GM18519 (cell line): Measurements from ENCODE around the gene MCOLN1.

Experiments
- ATAC-seq: cut with Tn5 transposase; IDR thresholded peaks from one replicate; pipeline ENCODE4 v1.9.1; 2021; ENCODE audit warnings: mild to moderate bottlenecking, moderate library complexity; ENCODE audit not compliant: unreplicated experiment, low FRiP score

MCOLN1 gene

DNA sequence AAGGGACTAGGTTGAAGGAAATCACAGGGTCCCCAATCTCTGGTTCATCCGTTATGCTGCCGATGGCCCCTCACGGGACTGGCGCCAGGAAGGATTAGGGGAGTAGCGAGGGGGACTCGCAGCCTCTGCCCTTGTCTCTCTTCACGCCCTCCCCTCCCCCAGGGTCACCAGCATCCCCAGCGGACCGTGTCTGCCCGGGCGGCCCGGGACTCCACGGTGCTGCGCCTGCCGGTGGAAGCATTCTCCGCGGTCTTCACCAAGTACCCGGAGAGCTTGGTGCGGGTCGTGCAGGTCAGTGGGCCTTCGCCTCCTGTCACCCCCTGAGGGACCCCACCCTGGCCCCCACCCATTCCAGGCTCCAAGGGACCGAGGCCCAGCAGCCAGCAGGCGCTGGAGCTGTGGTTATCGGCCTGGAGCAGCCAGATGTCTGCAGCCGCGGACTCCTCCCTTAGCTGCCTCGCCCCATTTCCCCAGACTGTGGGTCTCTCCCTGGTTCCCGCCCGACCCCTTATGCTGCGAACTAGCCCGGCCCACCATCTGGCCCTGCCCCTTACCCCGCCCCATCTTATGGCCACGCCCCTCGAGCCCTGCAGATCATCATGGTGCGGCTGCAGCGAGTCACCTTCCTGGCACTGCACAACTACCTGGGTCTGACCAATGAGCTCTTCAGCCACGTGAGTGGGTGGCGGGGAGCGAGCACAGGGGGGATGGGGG, 18.5 kb downstream of the MCOLN1 start:
- no peak for ATAC-seq

DNA sequence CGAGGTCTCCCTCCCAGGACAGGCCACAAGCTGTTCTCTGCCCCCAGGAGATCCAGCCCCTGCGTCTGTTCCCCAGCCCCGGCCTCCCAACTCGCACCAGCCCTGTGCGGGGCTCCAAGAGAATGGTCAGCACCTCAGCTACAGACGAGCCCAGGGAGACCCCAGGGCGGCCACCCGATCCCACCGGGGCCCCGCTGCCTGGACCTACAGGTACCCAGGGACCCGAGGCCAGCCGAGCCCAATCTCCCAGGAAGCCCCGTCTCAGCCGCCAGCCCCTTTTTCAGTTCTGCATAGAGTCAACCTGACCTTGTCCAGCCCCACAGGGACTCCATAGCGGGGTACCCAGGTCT, 19.0 kb downstream of the MCOLN1 start:
- no peak for ATAC-seq

DNA sequence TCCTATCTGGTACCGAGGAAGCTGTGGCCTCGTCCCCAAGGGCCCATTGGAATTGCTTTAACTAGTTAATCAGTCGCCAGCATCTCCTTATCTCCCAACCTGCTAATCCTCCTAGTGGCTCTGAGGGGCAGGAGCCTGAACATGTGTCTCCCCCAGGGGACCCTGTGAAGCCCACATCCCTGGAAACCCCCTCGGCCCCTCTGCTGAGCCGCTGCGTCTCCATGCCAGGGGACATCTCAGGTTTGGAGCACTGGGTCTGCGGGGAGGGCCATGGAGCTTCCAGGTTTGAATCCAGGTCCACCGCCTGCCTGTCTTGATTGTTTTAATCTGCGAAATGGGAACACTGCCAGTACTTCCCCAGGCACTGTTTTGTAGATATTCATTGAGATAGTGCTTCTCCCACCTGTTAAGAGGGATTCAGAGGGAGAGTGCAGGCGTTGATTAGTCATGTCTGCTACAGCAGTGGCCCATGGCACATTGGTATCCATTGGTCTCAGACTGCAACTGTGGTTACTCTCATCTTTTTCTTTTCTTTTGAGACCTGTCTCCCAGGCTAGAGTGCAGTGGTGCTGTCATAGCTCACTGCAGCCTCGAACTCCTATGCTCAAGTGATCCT, 19.5 kb downstream of the MCOLN1 start:
- no peak for ATAC-seq

DNA sequence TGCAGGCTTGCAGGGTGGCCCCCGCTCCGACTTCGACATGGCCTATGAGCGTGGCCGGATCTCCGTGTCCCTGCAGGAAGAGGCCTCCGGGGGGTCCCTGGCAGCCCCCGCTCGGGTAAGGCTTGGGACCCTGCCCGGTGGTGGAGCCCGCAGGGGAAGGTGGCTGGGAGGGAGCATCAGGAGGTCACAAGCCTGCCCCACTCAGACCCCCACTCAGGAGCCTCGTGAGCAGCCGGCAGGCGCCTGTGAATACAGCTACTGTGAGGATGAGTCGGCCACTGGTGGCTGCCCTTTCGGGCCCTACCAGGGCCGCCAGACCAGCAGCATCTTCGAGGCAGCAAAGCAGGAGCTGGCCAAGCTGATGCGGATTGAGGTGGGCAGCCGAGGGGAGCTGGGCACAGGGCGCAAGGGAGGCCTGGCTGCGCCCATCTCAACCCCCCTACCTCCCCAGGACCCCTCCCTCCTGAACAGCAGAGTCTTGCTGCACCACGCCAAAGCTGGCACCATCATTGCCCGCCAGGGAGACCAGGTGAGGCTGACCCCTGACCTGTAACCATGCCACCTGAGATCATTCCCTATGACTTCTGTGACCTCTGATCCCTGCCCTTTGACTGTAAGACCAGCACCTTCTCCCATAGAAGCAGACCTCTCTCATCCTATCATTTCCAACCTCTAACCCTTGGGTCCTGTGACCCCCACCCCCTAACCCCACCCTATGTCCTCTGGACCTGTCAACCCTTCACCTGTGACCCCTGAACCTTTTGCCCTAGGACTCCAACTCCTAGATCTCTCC, 20.3 kb downstream of the MCOLN1 start:
- no peak for ATAC-seq

DNA sequence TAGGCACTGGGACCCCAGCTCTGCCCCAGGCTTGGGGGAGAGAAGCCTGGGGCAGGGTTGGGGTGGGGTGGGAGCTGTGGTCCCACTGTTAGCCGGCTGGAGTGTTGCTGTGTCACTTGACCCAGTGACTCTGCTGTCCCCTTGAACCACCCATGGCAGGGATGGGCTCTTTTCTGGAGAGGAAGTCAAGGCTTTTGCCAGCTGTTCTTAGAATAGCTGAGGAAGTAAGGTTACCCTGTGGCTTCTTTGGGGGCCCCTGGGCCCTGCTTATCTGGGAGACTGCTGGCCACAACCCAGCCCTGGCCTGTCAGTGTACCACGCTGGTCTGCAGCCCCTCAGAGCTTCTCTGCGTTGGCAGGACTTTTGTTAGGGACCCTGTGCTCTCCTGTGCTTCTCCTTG, 22.2 kb downstream of the MCOLN1 start:
- no peak for ATAC-seq

DNA sequence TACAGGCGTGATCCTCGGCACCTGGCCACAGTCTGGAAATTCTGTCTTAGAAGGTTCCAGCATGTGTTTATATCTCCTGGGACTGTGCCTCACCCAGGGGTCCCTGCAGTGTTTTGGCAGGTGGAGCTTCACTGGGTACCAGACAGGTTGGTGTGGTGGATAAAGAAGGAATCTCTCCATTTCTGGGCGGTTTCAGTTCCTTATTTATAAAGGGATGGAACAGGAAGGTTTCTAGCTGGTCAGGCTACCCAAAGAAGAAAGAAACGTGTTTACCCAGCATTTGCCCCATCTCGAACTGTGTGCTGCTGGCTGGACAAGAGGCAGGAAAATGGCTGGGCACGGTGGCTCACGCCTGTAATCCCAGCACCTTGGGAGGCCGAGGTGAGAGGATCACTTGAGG, 22.9 kb downstream of the MCOLN1 start:
- ATAC-seq, result no peak

DNA sequence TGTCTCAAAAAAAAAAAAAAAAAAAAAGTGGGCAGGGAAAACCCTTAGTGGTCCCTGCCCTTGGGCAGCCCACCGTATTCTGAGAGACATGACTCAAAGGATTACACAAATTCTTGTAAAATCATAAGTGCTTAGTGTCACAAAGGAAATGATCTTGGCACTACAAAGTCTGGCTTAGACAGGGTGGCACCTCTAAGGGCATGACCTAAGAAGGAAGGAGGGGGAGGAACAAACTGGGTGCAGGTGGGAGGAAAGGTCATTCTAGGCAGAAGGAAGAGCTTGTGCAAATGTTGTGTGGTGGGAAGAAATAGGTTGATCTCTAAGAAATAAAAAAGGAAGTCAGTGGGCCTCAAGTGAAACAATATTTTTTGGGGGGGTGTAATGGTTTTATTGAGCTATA, 23.5 kb downstream of the MCOLN1 start:
- no peak for ATAC-seq

DNA sequence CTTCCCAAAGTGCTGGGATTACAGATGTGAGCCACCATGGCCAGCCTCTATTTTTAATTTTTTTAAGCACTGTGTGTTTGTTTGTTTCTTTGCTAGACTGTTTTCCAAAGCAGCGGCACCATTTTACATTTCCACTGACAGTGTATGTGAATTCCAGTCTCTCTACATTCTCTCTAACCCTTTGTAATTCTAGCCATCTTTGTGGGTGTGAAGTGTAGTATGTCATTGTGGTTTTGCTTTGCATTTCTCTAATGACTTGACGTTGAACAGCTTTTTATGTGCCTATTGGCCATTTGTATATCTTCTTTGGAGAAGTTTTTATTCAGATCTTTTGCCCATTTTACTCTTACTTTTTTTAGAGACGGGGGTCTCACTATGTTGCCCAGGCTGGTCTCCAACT, 24.7 kb downstream of the MCOLN1 start:
- no peak for ATAC-seq

DNA sequence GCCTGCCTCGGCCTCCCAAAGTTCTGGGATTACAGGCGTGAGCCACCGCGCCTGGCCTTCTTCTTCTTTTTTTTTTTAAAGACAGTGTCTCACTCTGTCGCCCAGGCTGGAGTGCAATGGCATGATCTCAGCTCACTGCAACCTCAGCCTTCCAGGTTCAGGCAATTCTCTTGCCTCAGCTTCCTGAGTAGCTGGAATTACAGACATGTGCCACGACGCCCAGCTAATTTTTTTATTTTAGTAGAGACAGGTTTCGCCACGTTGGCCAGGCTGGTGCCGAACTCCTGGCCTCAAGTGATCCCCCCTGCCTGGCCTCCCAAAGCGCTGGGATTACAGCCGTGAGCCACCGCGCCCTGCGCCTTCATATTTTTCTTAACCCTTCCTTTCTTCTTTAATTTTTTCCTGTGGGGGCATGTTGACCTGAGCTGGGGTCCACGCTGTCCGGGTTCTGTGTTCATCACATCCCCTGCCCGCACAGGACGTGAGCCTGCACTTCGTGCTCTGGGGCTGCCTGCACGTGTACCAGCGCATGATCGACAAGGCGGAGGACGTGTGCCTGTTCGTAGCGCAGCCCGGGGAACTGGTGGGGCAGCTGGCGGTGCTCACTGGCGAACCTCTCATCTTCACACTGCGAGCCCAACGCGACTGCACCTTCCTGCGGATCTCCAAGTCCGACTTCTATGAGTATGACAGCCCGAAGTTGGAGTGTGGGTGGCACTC, 27.2 kb downstream of the MCOLN1 start:
- no peak for ATAC-seq

DNA sequence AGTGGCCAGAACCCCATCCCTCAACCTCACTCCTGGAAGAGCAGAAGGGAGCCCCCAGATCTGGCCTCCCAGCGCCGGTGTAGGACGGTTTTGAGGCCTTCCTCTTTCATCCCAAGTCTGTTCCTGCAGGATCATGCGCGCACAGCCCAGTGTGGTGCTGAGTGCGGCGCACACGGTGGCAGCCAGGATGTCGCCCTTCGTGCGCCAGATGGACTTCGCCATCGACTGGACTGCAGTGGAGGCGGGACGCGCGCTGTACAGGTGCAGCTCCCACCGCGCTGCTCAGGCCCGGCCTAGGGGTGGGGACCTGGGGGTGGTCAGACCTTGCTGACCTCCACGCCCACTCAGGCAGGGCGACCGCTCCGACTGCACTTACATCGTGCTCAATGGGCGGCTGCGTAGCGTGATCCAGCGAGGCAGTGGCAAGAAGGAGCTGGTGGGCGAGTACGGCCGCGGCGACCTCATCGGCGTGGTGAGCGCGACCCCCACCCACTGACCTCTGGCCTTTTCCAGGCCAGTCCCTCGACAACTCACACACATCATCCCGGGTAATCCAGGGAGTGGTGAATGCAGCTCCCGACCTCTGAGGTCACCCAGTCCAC, 27.8 kb downstream of the MCOLN1 start:
- no peak for ATAC-seq

DNA sequence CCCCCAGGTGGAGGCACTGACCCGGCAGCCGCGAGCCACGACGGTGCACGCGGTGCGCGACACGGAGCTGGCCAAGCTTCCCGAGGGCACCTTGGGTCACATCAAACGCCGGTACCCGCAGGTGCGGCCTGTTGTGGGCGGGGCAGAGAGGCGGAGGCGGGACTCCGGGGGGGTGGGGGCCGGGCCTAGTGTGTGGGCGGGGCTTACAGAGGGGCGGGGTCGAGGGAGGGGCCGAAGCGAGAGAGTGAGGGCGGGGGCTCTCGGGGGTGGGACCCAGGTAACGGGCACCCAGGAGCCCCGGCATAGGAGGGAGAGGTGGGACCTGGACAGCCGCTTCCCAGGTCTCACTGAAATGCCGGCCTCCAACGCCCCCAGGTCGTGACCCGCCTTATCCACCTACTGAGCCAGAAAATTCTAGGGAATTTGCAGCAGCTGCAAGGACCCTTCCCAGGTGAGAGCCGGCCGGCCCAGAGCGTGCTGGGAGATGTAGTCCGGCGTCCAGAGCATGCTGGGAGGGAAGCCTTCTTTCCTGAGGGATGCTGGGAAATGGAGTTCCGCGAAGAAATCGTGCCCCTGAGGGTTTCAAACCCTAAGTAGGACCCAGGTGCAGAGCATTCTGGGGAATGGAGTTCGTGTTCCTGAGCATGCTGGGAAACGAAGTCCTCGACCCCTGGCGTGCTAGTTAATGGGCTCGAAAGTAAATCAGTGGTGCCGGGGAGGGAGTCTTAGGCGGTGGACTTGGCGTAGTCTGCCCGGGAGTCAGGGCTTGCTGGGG, 28.8 kb downstream of the MCOLN1 start:
- no peak for ATAC-seq

DNA sequence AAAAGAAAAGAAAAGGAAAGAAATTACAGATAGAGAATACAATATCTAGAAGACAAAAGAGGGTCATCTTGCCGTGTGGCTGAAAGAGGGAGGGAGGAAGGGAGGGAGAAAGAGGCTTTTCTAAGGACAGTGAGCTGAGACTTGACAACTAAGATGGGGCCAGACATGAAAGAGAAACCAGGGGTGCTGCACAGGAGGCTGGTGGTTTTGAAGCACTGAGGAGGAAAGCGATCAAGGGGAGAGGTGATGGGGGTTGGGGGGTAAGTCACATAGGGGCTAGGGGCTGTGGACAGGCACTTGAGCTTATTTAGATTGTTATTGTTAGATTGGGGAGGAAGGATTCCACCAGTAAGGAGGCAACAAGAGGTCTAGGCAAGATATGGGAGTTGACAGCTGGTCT, 30.4 kb downstream of the MCOLN1 start:
- ATAC-seq, result no peak

DNA sequence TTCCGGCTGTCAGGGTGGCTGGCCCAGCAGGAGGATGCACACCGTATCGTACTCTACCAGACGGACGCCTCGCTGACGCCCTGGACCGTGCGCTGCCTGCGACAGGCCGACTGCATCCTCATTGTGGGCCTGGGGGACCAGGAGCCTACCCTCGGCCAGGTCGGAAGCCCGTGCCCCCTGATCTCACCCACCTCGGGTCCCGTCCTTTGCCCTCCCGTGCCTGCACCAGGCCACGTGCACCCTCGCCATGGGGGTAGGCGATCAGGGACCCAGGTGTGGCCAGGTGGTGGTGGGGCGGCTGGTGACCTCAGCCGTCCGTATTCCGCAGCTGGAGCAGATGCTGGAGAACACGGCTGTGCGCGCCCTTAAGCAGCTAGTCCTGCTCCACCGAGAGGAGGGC, 32.1 kb downstream of the MCOLN1 start:
- ATAC-seq, result no peak

DNA sequence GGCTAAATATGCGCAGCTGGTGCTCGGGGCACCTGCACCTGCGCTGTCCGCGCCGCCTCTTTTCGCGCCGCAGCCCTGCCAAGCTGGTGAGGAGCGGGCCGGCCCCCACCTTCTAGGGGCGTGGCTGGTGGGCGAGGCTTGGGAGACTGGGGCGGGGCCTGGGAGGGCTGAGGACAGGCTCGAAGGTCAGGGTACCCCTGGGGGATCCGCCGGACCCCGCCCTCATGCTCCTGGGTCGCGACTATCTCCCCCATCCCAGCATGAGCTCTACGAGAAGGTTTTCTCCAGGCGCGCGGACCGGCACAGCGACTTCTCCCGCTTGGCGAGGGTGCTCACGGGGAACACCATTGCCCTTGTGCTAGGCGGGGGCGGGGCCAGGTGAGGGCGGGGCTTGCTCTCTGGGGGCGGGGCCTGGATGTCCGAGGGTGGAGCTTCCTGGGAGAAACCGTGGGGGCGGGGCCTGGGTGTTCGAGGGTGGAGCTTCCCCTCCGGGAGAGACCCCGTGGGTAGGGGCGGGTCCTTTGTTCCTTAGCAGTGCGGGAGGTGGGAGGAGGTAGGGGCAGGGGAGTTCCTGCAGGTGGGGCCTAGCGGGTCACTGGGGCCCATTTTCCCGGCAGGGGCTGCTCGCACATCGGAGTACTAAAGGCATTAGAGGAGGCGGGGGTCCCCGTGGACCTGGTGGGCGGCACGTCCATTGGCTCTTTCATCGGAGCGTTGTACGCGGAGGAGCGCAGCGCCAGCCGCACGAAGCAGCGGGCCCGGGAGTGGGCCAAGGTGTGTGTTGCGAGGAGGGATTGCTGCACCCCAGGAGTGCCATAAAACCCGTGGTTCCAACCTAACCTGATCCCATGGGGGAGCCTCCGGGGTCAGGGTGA, 32.8 kb downstream of the MCOLN1 start:
- ATAC-seq, result no peak

DNA sequence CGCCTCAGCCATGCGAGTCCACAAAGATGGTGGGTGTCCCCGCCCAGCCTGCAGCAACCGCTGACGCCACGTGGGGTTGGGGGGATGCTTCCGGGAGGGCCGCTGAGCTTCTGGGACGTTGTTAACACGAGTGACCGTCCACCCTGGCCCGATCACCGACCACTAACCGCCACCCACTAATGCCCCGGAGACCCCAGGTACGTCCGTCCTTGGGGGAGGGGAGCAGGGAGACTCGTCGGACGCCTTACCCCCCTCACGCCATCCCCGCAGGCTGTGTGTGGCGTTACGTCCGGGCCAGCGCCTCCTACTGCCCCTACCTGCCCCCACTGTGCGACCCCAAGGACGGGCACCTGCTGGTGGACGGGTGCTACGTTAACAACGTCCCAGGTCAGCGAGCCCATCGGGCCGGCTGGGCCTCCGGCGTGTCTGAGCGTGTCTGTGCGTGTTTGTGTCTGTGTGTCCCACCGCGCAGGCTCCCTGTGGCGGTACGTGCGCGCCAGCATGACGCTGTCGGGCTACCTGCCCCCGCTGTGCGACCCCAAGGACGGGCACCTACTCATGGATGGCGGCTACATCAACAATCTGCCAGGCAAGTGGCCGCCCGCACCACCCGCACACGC, 34.4 kb downstream of the MCOLN1 start:
- ATAC-seq, result no peak

DNA sequence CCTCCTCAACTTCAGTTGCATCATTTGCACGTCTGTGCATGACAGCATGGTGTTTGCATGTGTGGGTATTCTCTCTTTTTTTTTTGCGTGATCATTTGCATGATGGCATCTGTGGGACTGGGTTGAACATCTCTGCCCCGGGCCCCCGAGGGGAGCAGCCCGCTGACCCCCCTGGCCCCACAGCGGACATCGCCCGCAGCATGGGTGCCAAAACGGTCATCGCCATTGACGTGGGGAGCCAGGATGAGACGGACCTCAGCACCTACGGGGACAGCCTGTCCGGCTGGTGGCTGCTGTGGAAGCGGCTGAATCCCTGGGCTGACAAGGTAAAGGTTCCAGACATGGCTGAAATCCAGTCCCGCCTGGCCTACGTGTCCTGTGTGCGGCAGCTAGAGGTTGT, 36.2 kb downstream of the MCOLN1 start:
- no peak for ATAC-seq

DNA sequence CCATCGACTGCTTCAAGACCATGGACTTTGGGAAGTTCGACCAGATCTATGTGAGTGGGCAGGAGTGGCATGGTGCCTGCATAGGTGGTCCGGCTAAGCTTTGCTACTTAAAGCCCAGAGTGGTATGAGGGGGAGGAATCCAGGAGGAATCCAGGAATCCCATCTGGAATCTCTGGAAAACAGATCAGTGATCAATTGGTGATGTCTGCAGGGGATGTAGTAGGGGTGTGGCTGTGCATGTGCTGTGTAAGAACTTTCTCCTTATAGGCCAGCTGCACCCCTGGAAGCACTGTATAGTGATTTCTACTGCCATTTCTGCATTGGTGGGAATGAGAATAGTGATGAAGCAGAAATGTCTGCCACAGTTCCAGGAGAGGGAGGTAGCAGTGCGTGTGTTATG, 36.7 kb downstream of the MCOLN1 start:
- no peak for ATAC-seq

DNA sequence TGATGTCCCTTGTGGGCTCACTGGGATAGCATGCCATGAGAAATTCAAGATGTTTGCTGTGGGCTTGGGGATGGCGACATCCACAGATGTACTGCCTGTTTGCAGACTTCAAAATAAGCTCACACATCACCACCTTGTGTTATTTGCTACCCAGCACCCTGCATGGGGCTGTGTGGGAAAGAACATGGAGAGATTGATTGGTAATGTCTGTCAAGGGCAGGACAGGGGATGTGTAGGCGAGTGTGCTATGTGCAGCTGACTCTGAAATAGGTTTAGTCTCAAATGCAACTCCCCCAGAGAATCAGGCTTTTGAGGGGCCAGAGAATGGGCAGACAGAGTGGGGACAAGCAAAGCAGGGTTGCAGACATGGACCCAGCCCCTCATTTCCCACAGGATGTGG, 37.8 kb downstream of the MCOLN1 start:
- ATAC-seq, result no peak

DNA sequence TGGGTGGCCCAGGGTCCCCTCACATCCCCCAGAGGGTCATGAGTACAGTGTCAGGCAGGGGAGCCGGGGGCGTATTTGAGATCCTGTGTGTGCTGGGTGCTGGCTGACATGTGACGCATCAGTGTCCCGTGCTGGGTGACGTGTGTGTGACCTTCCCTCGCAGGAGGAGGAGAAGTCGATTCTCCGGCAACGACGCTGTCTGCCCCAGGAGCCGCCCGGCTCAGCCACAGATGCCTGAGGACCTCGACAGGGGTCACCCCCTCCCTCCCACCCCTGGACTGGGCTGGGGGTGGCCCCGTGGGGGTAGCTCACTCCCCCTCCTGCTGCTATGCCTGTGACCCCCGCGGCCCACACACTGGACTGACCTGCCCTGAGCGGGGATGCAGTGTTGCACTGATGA, 38.9 kb downstream of the MCOLN1 start:
- no peak for ATAC-seq
